Stimulated activated CD8-positive, alpha-beta memory T cell treated with anti-CD3 and anti-CD28 coated beads, Interleukin-12 subunit alpha, Interleukin-12 subunit beta, amount 100 ng/mL, for 4 hours (primary cell): ENCODE data around the gene PVRIG.
"Not testable (repeated sequence)": the region's sequence is repeated elsewhere in the genome, so short reads cannot be mapped to it uniquely, and the experiment has no call there.

ENCODE experiments used
- DNase-seq: peaks from one replicate; pipeline ENCODE4 v3.0.0-alpha.2; 2020; ENCODE audit warnings: low read depth

Gene PVRIG

GRCh38 chr7:100195222-100195621, 24.5 kb upstream of the PVRIG start:
- DNase-seq, result no peak

GRCh38 chr7:100195901-100196322, 23.8 kb upstream of the PVRIG start:
- DNase-seq, result not testable (repeated sequence)

GRCh38 chr7:100198266-100198665, 21.5 kb upstream of the PVRIG start:
- no peak for DNase-seq

- no peak for DNase-seq
Measured at GRCh38 chr7:100200693-100201092, 19.1 kb upstream of the PVRIG start.

GRCh38 chr7:100204454-100204853, 15.3 kb upstream of the PVRIG start:
- DNase-seq, result no peak

- DNase-seq, result no peak
Measured at GRCh38 chr7:100208911-100209408, 10.8 kb upstream of the PVRIG start.

GRCh38 chr7:100209493-100209892, 10.3 kb upstream of the PVRIG start:
- no peak for DNase-seq

- no peak for DNase-seq
Measured at GRCh38 chr7:100210805-100211204, 8.9 kb upstream of the PVRIG start.

GRCh38 chr7:100211342-100211780, 8.4 kb upstream of the PVRIG start:
- DNase-seq, result no peak

GRCh38 chr7:100212631-100213286, 7.0 kb upstream of the PVRIG start:
- no peak for DNase-seq

GRCh38 chr7:100213672-100214071, 6.1 kb upstream of the PVRIG start:
- DNase-seq, result no peak

GRCh38 chr7:100214356-100214755, 5.4 kb upstream of the PVRIG start:
- not testable (repeated sequence) for DNase-seq

GRCh38 chr7:100215895-100216294, 3.9 kb upstream of the PVRIG start:
- DNase-seq, result no peak

GRCh38 chr7:100217934-100218333, 1.8 kb upstream of the PVRIG start:
- DNase-seq, result peak; percentile 54

GRCh38 chr7:100219271-100219737, 445 bp upstream of the PVRIG start:
- DNase-seq, result no peak

GRCh38 chr7:100220586-100221230, 959 bp downstream of the PVRIG start:
- DNase-seq, result no peak

GRCh38 chr7:100221231-100221718, 1.5 kb downstream of the PVRIG start:
- peak; percentile 51 for DNase-seq

- no peak for DNase-seq
Measured at GRCh38 chr7:100221767-100222444, 2.2 kb downstream of the PVRIG start.

- DNase-seq, result no peak
Measured at GRCh38 chr7:100222445-100223132, 2.8 kb downstream of the PVRIG start.

GRCh38 chr7:100223376-100223927, 3.7 kb downstream of the PVRIG start:
- not testable (repeated sequence) for DNase-seq

- not testable (repeated sequence) for DNase-seq
Measured at GRCh38 chr7:100224891-100225290, 5.1 kb downstream of the PVRIG start.
